Keratinocyte (primary cell): Measurements from ENCODE around the gene HDHD5.

ENCODE experiments used
- EZH2 ChIP-seq: IDR thresholded peaks from one replicate; pipeline ENCODE4 v1.6.1; 2012; ENCODE audit warnings: inconsistent platforms, mild to moderate bottlenecking, low read length, moderate library complexity
- TF ChIP-seq, protein P1 (sequence below), 3 experiments: IDR thresholded peaks in 1 of 3; conservative IDR thresholded peaks in 1 of 3; optimal IDR thresholded peaks in 1 of 3; 2 replicates in 2 of 3; 3 replicates in 1 of 3; pipeline versions ENCODE3 to v1.5.1; 2011; ENCODE audit warnings: low read length in 3 of 3, mild to moderate bottlenecking in 3 of 3, moderate library complexity in 2 of 3, control low read depth in 1 of 3, inconsistent platforms in 1 of 3; ENCODE audit not compliant: insufficient read depth in 2 of 3; ENCODE audit errors: extremely low read depth in 1 of 3

DNA sequence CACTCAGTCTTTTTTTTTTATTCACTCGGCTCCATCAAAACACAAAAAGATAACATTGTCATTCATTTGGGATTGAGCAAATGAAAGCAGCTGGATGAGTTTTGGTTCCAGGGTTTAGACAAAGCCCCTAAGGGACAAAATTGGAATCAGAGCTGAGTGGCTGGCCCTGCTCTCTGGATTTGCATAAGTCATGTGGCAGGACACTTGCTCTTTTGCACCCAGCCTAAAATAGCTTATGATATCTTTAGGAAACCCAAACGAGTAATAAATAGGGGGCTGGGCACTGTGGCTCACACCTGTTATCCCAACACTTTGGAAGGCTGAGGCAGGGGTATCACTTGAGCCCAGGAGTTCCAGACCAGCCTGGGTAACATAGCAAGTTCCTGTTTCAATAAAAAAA lies 27.0 kb downstream of the HDHD5 start:
- TF ChIP-seq EZH2: no peak
- TF ChIP-seq, protein P1, sequence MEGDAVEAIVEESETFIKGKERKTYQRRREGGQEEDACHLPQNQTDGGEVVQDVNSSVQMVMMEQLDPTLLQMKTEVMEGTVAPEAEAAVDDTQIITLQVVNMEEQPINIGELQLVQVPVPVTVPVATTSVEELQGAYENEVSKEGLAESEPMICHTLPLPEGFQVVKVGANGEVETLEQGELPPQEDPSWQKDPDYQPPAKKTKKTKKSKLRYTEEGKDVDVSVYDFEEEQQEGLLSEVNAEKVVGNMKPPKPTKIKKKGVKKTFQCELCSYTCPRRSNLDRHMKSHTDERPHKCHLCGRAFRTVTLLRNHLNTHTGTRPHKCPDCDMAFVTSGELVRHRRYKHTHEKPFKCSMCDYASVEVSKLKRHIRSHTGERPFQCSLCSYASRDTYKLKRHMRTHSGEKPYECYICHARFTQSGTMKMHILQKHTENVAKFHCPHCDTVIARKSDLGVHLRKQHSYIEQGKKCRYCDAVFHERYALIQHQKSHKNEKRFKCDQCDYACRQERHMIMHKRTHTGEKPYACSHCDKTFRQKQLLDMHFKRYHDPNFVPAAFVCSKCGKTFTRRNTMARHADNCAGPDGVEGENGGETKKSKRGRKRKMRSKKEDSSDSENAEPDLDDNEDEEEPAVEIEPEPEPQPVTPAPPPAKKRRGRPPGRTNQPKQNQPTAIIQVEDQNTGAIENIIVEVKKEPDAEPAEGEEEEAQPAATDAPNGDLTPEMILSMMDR (optimal IDR thresholded peaks at IDR 0.05 in 1 of 3, IDR thresholded peaks at IDR 0.05 in 1 of 3, conservative IDR thresholded peaks at IDR 0.05 in 1 of 3; ENCODE audit: extremely low read depth in 1 of 3, insufficient read depth in 2 of 3, low read length in 3 of 3): no peak
